Left lung (tissue), 10 donors: ENCODE measurements around the gene GSTP1. TPM values are rescaled to one million over a fixed set of nuclear protein-coding genes. Genes with fewer than 3 reads are reported as not detected.

Experiments
- ATAC-seq: fragments of 200-7000 bp; cut with Tn5 transposase; one replicate; pipeline ENCODE4 v1.9.1; 2020; ENCODE audit warnings: moderate library complexity
- DNase-seq, 4 donors: peaks; one replicate each; pipeline ENCODE4 v3.0.0-alpha.2; 2013 to 2020
- H3K27ac ChIP-seq, 2 donors: fragments of 200-600 bp; sonication (generic) in 1 of 2; one replicate each; pipeline versions ENCODE4 v1.5.0 to v1.8.0; 2020 to 2021
- H3K27me3 ChIP-seq, 2 donors: fragments of 200-600 bp; sonication (generic) in 1 of 2; one replicate each; pipeline versions ENCODE4 v1.5.0 to v1.8.0; 2020 to 2021
- H3K36me3 ChIP-seq, 2 donors: fragments of 200-600 bp; sonication (generic) in 1 of 2; one replicate each; pipeline versions ENCODE4 v1.5.0 to v1.8.0; 2020 to 2021
- H3K4me1 ChIP-seq, 2 donors: fragments of 200-600 bp; one replicate each; pipeline ENCODE4 v1.8.0; 2021
- H3K4me3 ChIP-seq, 2 donors: fragments of 200-600 bp; sonication (generic) in 1 of 2; one replicate each; pipeline versions ENCODE4 v1.5.0 to v1.8.0; 2020 to 2021; ENCODE audit warnings: mild to moderate bottlenecking in 1 of 2
- H3K9me3 ChIP-seq, 2 donors: fragments of 200-600 bp; sonication (generic) in 1 of 2; one replicate each; pipeline versions ENCODE4 v1.5.0 to v1.8.0; 2020 to 2021
- CTCF ChIP-seq, 2 donors: fragments of 200-600 bp; sonication (generic) in 1 of 2; IDR thresholded peaks; one replicate each; pipeline versions ENCODE4 v1.5.0 to v1.8.0; 2021; ENCODE audit warnings: antibody characterized with exemption in 2 of 2
- intact Hi-C, 2 donors: fragments of 100-400 bp; cut with DNase I; formaldehyde crosslinking; loops; one replicate each; pipeline versions ENCODE4 v1.11.2 to v1.14.2; 2022
- polyA plus RNA-seq, 6 donors: library from polyadenylated mRNA; unstranded; fragments of 120-200 nt; gene quantifications; one replicate each; pipeline ENCODE4 v1.2.1, GENCODE V29; 2013; ENCODE audit not compliant: insufficient read length in 6 of 6
- total RNA-seq, 2 donors: library from RNA; stranded (reverse); fragmentation: NEBNext Ultra II Directional; extraction: Animal tissue kit (Norgen Biotek cat#: 25700); gene quantifications; one replicate each; pipeline ENCODE4 v1.2.1, GENCODE V29; 2021
- donor health status: DM: no; HTN: yes; CAD: no.
- donor health status: DM: no; HTN: no; CAD: no.

GSTP1 gene
- total and polyA plus RNA-seq, 8 donors: 651 to 1,058 (median 749) TPM

DNA sequence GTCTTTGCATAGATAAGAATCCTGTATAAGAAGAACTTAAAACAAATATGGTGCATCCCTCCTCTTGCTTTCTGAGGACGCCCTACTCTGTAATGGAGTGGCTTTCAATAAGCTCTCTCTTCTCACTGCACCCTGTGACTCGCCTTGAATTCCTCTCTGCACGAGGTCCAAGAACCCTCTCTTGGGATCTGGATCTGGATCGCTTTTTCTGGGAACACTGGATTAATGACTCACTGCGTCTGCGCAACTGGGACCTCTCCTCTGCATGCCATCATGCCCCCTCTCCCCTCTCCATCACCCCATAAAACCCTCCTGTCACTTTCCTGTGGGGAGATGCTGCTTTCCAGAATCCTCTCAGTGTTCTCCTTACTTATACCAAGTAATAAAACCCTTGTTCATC, 45.3 kb upstream of the GSTP1 start:
- no peak overlapping the region for H3K27ac ChIP-seq
- no peaks in the 10 kb centered on the region for H3K4me1 ChIP-seq
- DNase-seq (no peak), ATAC-seq (no peak)
- H3K4me3 ChIP-seq: no peak overlapping the region
- intact Hi-C loops: no loop called here
- H3K27me3 ChIP-seq: no peaks in the 10 kb centered on the region
- no peaks in the 10 kb centered on the region for H3K36me3 ChIP-seq
- peaks cover 0 to 17% of the 10 kb centered on the region in 2 donors for H3K9me3 ChIP-seq
- TF ChIP-seq CTCF (IDR thresholded peaks at IDR 0.05): no peak

DNA sequence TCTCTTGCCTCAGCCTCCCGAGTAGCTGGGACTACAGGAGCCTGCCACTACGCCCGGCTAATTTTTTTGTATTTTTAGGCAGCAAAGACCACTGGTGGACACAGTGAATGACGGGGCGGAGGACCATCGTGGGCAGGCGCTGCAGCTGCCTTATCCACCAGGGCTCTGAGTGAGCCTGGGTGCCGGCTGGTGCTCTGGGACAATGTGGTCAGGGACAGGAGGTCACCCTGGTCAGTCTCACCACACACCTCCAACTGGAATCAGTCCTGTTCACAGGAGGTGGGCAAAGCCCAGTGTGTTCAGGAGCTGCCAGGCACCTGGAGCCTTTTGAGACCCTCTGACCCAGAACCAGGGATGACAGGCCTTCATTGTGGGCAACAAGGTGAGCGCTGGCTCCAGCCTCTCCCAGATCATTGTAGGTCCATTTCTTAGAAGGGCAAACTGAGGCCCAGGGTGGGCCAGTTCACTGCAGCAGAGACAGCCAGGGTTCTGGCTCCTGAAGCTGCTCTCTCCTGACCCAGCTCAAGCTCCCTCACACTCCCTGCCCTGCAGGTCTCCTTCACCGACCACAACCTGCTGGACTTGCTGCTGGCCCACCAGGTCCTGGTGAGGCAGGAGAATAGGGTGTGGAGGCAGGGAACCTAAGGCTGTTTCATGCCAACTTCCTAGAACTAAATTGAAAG, 44.6 kb upstream of the GSTP1 start:
- DNase-seq (no peak), ATAC-seq (no peak)
- Histone ChIP-seq H3K9me3 (peaks cover 0 to 11% of the 10 kb centered on the region in 2 donors), H3K4me1 (no peaks in the 10 kb centered on the region), H3K27ac (no peak overlapping the region), H3K4me3 (no peak overlapping the region), H3K27me3 (no peaks in the 10 kb centered on the region), H3K36me3 (no peaks in the 10 kb centered on the region)
- no peak for TF ChIP-seq CTCF (IDR thresholded peaks at IDR 0.05)
- intact Hi-C loops: no loop called here

- no peaks in the 10 kb centered on the region for H3K36me3 ChIP-seq
- H3K27ac ChIP-seq: no peak overlapping the region
- H3K4me3 ChIP-seq: no peak overlapping the region
- H3K4me1 ChIP-seq: no peaks in the 10 kb centered on the region
- DNase-seq (no peak), ATAC-seq (no peak)
- TF ChIP-seq CTCF (IDR thresholded peaks at IDR 0.05): no peak
- intact Hi-C loops: no loop called here
- H3K9me3 ChIP-seq: peaks cover 0 to 5% of the 10 kb centered on the region in 2 donors
- H3K27me3 ChIP-seq: no peaks in the 10 kb centered on the region
These were observed 44.1 kb upstream of the GSTP1 start for GRCh38 chr11:67539550-67539949.

DNA sequence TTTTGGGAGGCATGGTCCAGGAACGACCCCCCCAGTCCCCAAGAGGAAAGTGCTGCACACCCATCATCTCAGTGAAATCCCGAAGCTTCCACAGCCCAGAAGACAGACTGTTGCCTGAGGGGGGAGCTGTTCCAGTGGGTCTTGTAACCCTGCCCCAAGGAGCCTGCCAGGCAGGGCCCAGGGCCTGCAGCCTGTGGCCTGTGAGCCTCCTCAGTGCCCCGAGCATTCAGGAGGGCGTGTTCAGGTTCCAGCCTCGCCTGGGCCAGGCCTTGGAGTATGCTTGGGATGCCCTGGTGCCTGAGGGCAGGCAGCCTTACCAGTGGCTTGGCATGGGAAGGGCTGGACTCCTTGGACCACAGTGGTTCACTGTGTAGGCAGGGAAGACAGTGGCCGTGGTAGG, 42.4 kb upstream of the GSTP1 start:
- no peaks in the 10 kb centered on the region for H3K9me3 ChIP-seq
- no peak for TF ChIP-seq CTCF (IDR thresholded peaks at IDR 0.05)
- H3K4me3 ChIP-seq: no peak overlapping the region
- H3K4me1 ChIP-seq: no peaks in the 10 kb centered on the region
- no peak overlapping the region for H3K27ac ChIP-seq
- H3K27me3 ChIP-seq: no peaks in the 10 kb centered on the region
- ATAC-seq (no peak), DNase-seq (no peak)
- no peaks in the 10 kb centered on the region for H3K36me3 ChIP-seq
- intact Hi-C loops: no loop called here

DNA sequence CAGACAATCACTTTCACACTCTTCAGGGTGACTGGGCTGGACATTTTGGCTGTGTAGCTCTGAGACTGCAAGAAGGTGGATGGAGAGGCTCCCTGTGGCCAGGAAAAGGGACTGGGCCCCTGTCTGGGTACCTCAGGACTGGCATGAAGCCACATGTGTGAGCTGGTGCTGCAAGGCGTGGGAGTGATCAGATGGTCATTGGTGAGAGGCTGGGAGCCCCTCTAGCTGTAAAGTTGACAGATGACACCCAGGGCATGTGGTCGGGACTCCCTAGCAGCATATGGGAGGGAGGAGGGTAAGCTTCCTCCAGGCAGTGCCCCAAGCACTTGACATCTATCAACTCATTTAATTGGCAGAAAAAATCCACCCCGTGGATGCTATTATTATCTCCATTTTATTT, 41.4 kb upstream of the GSTP1 start:
- DNase-seq (no peak), ATAC-seq (no peak)
- Histone ChIP-seq H3K27me3 (no peaks in the 10 kb centered on the region), H3K27ac (no peak overlapping the region), H3K36me3 (no peaks in the 10 kb centered on the region), H3K9me3 (no peaks in the 10 kb centered on the region), H3K4me3 (no peak overlapping the region), H3K4me1 (no peaks in the 10 kb centered on the region)
- no peak for TF ChIP-seq CTCF (IDR thresholded peaks at IDR 0.05)
- intact Hi-C loops: no loop called here
